HepG2 (cell line): ENCODE data around the gene SLC35B4. TPM values are rescaled to one million over a fixed set of nuclear protein-coding genes. Genes with fewer than 3 reads are reported as not detected.

ENCODE experiments used
- BATF2 ChIP-seq: sonication (generic); formaldehyde crosslinking; IDR thresholded peaks from 2 replicates; pipeline ENCODE4 v1.8.0; 2022; ENCODE audit warnings: mild to moderate bottlenecking, missing genetic modification reagents, moderate library complexity
- ELF1 ChIP-seq: sonication (generic); formaldehyde crosslinking; IDR thresholded peaks from 2 replicates; pipeline ENCODE4 v1.4.0; 2020; ENCODE audit warnings: missing genetic modification reagents
- EP300 ChIP-seq, 3 experiments: sonication (generic) in 1 of 3; formaldehyde crosslinking in 1 of 3; IDR thresholded peaks; 2 replicates each; pipeline versions ENCODE4 v1.5.1 to v1.6.1; 2011 to 2020; ENCODE audit warnings: low read depth in 2 of 3, low read length in 2 of 3, borderline replicate concordance in 1 of 3, improper control_type of control experiment in 1 of 3, mild to moderate bottlenecking in 1 of 3, missing genetic modification reagents in 1 of 3, moderate library complexity in 1 of 3
- FOSL2 ChIP-seq: sonication (generic); formaldehyde crosslinking; IDR thresholded peaks from 2 replicates; pipeline ENCODE4 v1.4.0; 2020; ENCODE audit warnings: missing genetic modification reagents
- MAFK ChIP-seq, 2 experiments: IDR thresholded peaks in 1 of 2; conservative IDR thresholded peaks in 1 of 2; 2 replicates each; pipeline ENCODE4 v1.6.1; 2011; ENCODE audit warnings: improper control_type of control experiment in 2 of 2, low read length in 2 of 2
- PRDM10 ChIP-seq: sonication (generic); formaldehyde crosslinking; IDR thresholded peaks from 2 replicates; pipeline ENCODE4 v1.4.0; 2020; ENCODE audit warnings: low read depth, missing genetic modification reagents
- RFX1 ChIP-seq: fragments of 450-650 bp; IDR thresholded peaks from 2 replicates; pipeline ENCODE4 v1.6.1; 2017
- ZNF20 ChIP-seq: sonication (generic); formaldehyde crosslinking; IDR thresholded peaks from 2 replicates; pipeline ENCODE4 v1.4.0; 2020; ENCODE audit warnings: mild to moderate bottlenecking, moderate library complexity, missing genetic modification reagents
- ZNF280B ChIP-seq: sonication (generic); formaldehyde crosslinking; IDR thresholded peaks from 2 replicates; pipeline ENCODE4 v1.5.0; 2020; ENCODE audit warnings: missing genetic modification reagents, mild to moderate bottlenecking, borderline replicate concordance
- ZNF564 ChIP-seq: sonication (generic); formaldehyde crosslinking; IDR thresholded peaks from 2 replicates; pipeline ENCODE4 v1.8.1; 2023; ENCODE audit warnings: mild to moderate bottlenecking, missing genetic modification reagents
- ZNF574 ChIP-seq: sonication (generic); formaldehyde crosslinking; IDR thresholded peaks from 2 replicates; pipeline ENCODE4 v1.4.0; 2020; ENCODE audit warnings: missing genetic modification reagents
- ZNF710 ChIP-seq: sonication (generic); formaldehyde crosslinking; IDR thresholded peaks from 2 replicates; pipeline ENCODE4 v1.5.0; 2020; ENCODE audit warnings: mild to moderate bottlenecking, missing genetic modification reagents, borderline replicate concordance
- polyA plus RNA-seq, 8 experiments: library from polyadenylated mRNA; depleted of rRNA in 3 of 8; stranded (reverse) in 7 of 8; unstranded in 1 of 8; fragments of >200 nt; fragmentation: Illumina TruSeq in 4 of 8; extraction: Trizol in 4 of 8; gene quantifications; 2 replicates each; pipeline versions ENCODE4 v1.2.1 to v1.2.3, GENCODE V29; 2011 to 2016; ENCODE audit warnings: low read depth in 4 of 8, missing spikeins in 1 of 8, mixed read lengths in 1 of 8; ENCODE audit not compliant: insufficient read depth in 1 of 8
- total RNA-seq, 5 experiments: library from RNA; depleted of rRNA; stranded (reverse); fragments of >200 nt; fragmentation: Illumina TruSeq; extraction: Trizol; gene quantifications; 2 replicates each; pipeline ENCODE4 v1.2.3, GENCODE V29; 2016; ENCODE audit warnings: low read depth in 1 of 5

SLC35B4 gene
- total and polyA plus RNA-seq, 2 of the 13 experiments (the other 11 are each of a cell fraction or from before 2014, with no cell fraction given): 17.1 to 17.8 TPM

GRCh38 chr7:134339475-134339874, 22.7 kb upstream of the SLC35B4 start (continued):
- TF ChIP-seq ZNF280B (CRISPR knock-in tag): no peak
- no peak for TF ChIP-seq ZNF574 (CRISPR knock-in tag)
- no peak for TF ChIP-seq BATF2 (CRISPR knock-in tag)
- TF ChIP-seq RFX1: no peak
- TF ChIP-seq EP300 (IDR thresholded peaks at IDR 0.05; ENCODE audit: low read depth in 2 of 2, low read length in 2 of 2): peak in 1 of 2 experiments; percentile 54; a peak in 2 of 4 replicates
- no peak for TF ChIP-seq EP300 (CRISPR knock-in tag; IDR thresholded peaks at IDR 0.05; ENCODE audit: borderline replicate concordance)
- no peak for TF ChIP-seq PRDM10
- TF ChIP-seq MAFK (conservative IDR thresholded peaks at IDR 0.05 in 1 of 2, IDR thresholded peaks at IDR 0.05 in 1 of 2; ENCODE audit: low read length in 2 of 2): no peak
- TF ChIP-seq ZNF710 (CRISPR knock-in tag): 0 out of 2 replicates have a peak, but pooled peaks have one; percentile 31
- TF ChIP-seq ZNF20 (CRISPR knock-in tag): no peak
- no peak for TF ChIP-seq ZNF564 (CRISPR knock-in tag)
- TF ChIP-seq FOSL2: peak; percentile 61
- TF ChIP-seq ELF1 (CRISPR knock-in tag): no peak
